Liver (tissue), 9 donors: ENCODE results near the gene CASP9. TPM values are rescaled to one million over a fixed set of nuclear protein-coding genes. Genes with fewer than 3 reads are reported as not detected.

ENCODE experiments used
- DNase-seq: peaks from one replicate; pipeline ENCODE4 v3.0.0-alpha.2; 2017; ENCODE audit warnings: low spot score
- H3K27ac ChIP-seq, 2 donors: one replicate each; pipeline ENCODE4 v1.7.0; 2013; ENCODE audit warnings: inconsistent platforms in 2 of 2, low read length in 2 of 2, control low read depth in 1 of 2, low read depth in 1 of 2, mild to moderate bottlenecking in 1 of 2
- H3K27me3 ChIP-seq, 4 donors: one replicate each; pipeline versions ENCODE4 v1.6.1 to v1.7.0; 2013; ENCODE audit warnings: low read length in 3 of 4, inconsistent platforms in 1 of 4, mild to moderate bottlenecking in 1 of 4, moderate library complexity in 1 of 4; ENCODE audit not compliant: control insufficient read depth in 4 of 4, insufficient read depth in 4 of 4
- H3K36me3 ChIP-seq, 4 donors: one replicate each; pipeline versions ENCODE4 v1.6.1 to v1.7.0; 2013; ENCODE audit warnings: low read length in 3 of 4, mild to moderate bottlenecking in 3 of 4, low read depth in 1 of 4, moderate library complexity in 1 of 4; ENCODE audit not compliant: control insufficient read depth in 4 of 4, insufficient read depth in 3 of 4
- H3K4me1 ChIP-seq, 4 donors: one replicate each; pipeline versions ENCODE4 v1.6.1 to v1.7.0; 2013; ENCODE audit warnings: low read length in 3 of 4, mild to moderate bottlenecking in 3 of 4, moderate library complexity in 1 of 4; ENCODE audit not compliant: control insufficient read depth in 4 of 4, insufficient read depth in 4 of 4
- H3K4me3 ChIP-seq, 3 donors: one replicate each; pipeline versions ENCODE4 v1.6.1 to v1.7.0; 2013; ENCODE audit warnings: low read length in 3 of 3, control low read depth in 1 of 3, low read depth in 1 of 3, mild to moderate bottlenecking in 1 of 3
- H3K9ac ChIP-seq, 2 donors: one replicate each; pipeline ENCODE4 v1.7.0; 2013; ENCODE audit warnings: low read length in 2 of 2, mild to moderate bottlenecking in 2 of 2, moderate library complexity in 2 of 2, control low read depth in 1 of 2, low read depth in 1 of 2
- H3K9me3 ChIP-seq, 4 donors: one replicate each; pipeline versions ENCODE4 v1.6.1 to v1.7.0; 2013; ENCODE audit warnings: low read length in 3 of 4; ENCODE audit not compliant: control insufficient read depth in 4 of 4
- ATF3 ChIP-seq: IDR thresholded peaks from 2 replicates; pipeline ENCODE4 v1.6.1; 2016; ENCODE audit warnings: antibody characterized with exemption
- FOXA1 ChIP-seq: IDR thresholded peaks from 2 replicates; pipeline ENCODE4 v1.6.1; 2016; ENCODE audit warnings: antibody characterized with exemption
- FOXA2 ChIP-seq: IDR thresholded peaks from 2 replicates; pipeline ENCODE4 v1.6.1; 2016; ENCODE audit warnings: antibody characterized with exemption
- GABPA ChIP-seq, 2 donors: IDR thresholded peaks in 1 of 2; conservative IDR thresholded peaks in 1 of 2; 2 replicates each; pipeline ENCODE4 v1.6.1; 2016; ENCODE audit warnings: antibody characterized with exemption in 2 of 2, mild to moderate bottlenecking in 1 of 2, moderate library complexity in 1 of 2
- HNF4A ChIP-seq, 2 donors: conservative IDR thresholded peaks; 2 replicates each; pipeline ENCODE4 v1.6.1; 2016; ENCODE audit warnings: antibody characterized with exemption in 2 of 2, mild to moderate bottlenecking in 2 of 2
- HNF4G ChIP-seq: IDR thresholded peaks from 2 replicates; pipeline ENCODE4 v1.6.1; 2016; ENCODE audit warnings: antibody characterized with exemption
- JUND ChIP-seq, 2 donors: IDR thresholded peaks; 2 replicates each; pipeline ENCODE4 v1.6.1; 2016; ENCODE audit warnings: antibody characterized with exemption in 2 of 2
- MAX ChIP-seq: IDR thresholded peaks from 2 replicates; pipeline ENCODE4 v1.6.1; 2016; ENCODE audit warnings: antibody characterized with exemption
- RAD21 ChIP-seq, 2 donors: IDR thresholded peaks; 2 replicates each; pipeline ENCODE4 v1.6.1; 2016; ENCODE audit warnings: antibody characterized with exemption in 2 of 2, mild to moderate bottlenecking in 2 of 2
- REST ChIP-seq: IDR thresholded peaks from 2 replicates; pipeline ENCODE4 v1.6.1; 2016; ENCODE audit warnings: antibody characterized with exemption, mild to moderate bottlenecking
- RXRA ChIP-seq, 2 donors: IDR thresholded peaks; 2 replicates each; pipeline ENCODE4 v1.6.1; 2017 to 2018; ENCODE audit warnings: antibody characterized with exemption in 2 of 2, mild to moderate bottlenecking in 1 of 2
- SP1 ChIP-seq: IDR thresholded peaks from 2 replicates; pipeline ENCODE4 v1.6.1; 2018; ENCODE audit warnings: antibody characterized with exemption, mild to moderate bottlenecking
- TAF1 ChIP-seq: conservative IDR thresholded peaks from 2 replicates; pipeline ENCODE4 v1.6.1; 2016; ENCODE audit warnings: antibody characterized with exemption, mild to moderate bottlenecking
- ZBTB33 ChIP-seq: IDR thresholded peaks from 2 replicates; pipeline ENCODE4 v1.6.1; 2016; ENCODE audit warnings: antibody characterized with exemption
- WGBS: extraction: QIAGEN DNeasy Blood & Tissue Kit; methylation state at CpG from one replicate; pipeline ENCODE4 v1.1.7; 2013; 5-methylcytosine and 5-hydroxymethylcytosine counted together
- polyA plus RNA-seq, 2 donors: library from polyadenylated mRNA; stranded (reverse) in 1 of 2; unstranded in 1 of 2; fragments of 200-250 nt in 1 of 2; fragments of >200 nt in 1 of 2; fragmentation: Nextera tagmentation in 1 of 2; extraction: Ambion mirVana in 1 of 2; gene quantifications; one replicate each; pipeline versions ENCODE4 v1.2.1 to v1.2.3, GENCODE V29; 2013 to 2015
- total RNA-seq, 2 donors: library from RNA; depleted of rRNA; stranded (reverse); fragments of >200 nt; gene quantifications; one replicate each; pipeline ENCODE4 v1.2.3, GENCODE V29; 2014
- donor health status: healthy.
- donor health status: healthy.
- donor health status: healthy.
- donor health status: healthy.
- donor health status: healthy.

The CASP9 gene
- total and polyA plus RNA-seq, 4 donors, result 2.8 to 5.8 (median 4.3) TPM

GRCh38 chr1:15526021-15526489 is 2.0 kb upstream of the CASP9 start:
- no peaks in the 10 kb centered on the region for H3K9me3 ChIP-seq
- no peak for DNase-seq
- peaks cover 3 to 35% (median 24%) of the 10 kb centered on the region in 4 donors for H3K4me1 ChIP-seq
- H3K27ac ChIP-seq, result peak overlapping the region; percentile 95 to 97
- WGBS, result 11% methylated on average over 9 of the region's 9 CpGs
- H3K27me3 ChIP-seq, result no peaks in the 10 kb centered on the region
- peaks cover 0 to 4% (median 2%) of the 10 kb centered on the region in 4 donors for H3K36me3 ChIP-seq
- peak overlapping the region in 1 of 2 donors; percentile 79 for H3K9ac ChIP-seq
- no peak for TF ChIP-seq FOXA1
- peak in 1 of 2 donors; percentile 24 for TF ChIP-seq JUND (IDR thresholded peaks at IDR 0.05)
- no peak for TF ChIP-seq SP1
- no peak for TF ChIP-seq FOXA2
- peak overlapping the region in 1 of 3 donors; percentile 7 for H3K4me3 ChIP-seq

GRCh38 chr1:15525050-15526020 is 1.3 kb upstream of the CASP9 start:
- H3K27me3 ChIP-seq, result no peaks in the 10 kb centered on the region
- DNase-seq, result peak; percentile 100
- no peaks in the 10 kb centered on the region for H3K9me3 ChIP-seq
- TF ChIP-seq RAD21 (IDR thresholded peaks at IDR 0.05) (no peak), TAF1 (no peak), ATF3 (peak; percentile 36), REST (peak; percentile 52), SP1 (peak; percentile 32), FOXA2 (peak; percentile 42), FOXA1 (no peak), HNF4A (conservative IDR thresholded peaks at IDR 0.05) (no peak), ZBTB33 (no peak), MAX (peak; percentile 17), HNF4G (no peak), RXRA (IDR thresholded peaks at IDR 0.05) (no peak), GABPA (IDR thresholded peaks at IDR 0.05 in 1 of 2, conservative IDR thresholded peaks at IDR 0.05 in 1 of 2) (peak in 1 of 2 donors; percentile 12)
- H3K4me3 ChIP-seq, result peak overlapping the region; percentile 45 to 59 (median 47)
- peak overlapping the region; percentile 67 to 79 for H3K9ac ChIP-seq
- WGBS, result 2% methylated on average over 40 of the region's 40 CpGs
- H3K27ac ChIP-seq, result peak overlapping the region; percentile 95 to 97
- H3K4me1 ChIP-seq, result peaks cover 3 to 35% (median 24%) of the 10 kb centered on the region in 4 donors
- peaks cover 0 to 2% (median 0%) of the 10 kb centered on the region in 4 donors for H3K36me3 ChIP-seq
